HG03097 (cell line): ENCODE measurements around the gene OR10A4.
"Not testable (repeated sequence)": the region's sequence is repeated elsewhere in the genome, so short reads cannot be mapped to it uniquely, and the experiment has no call there.

Experiments
- ATAC-seq: cut with Tn5 transposase; IDR thresholded peaks from one replicate; pipeline ENCODE4 v1.9.1; 2021; ENCODE audit not compliant: unreplicated experiment, low FRiP score

Gene OR10A4

GRCh38 chr11:6876325-6876724 is at the start of gene OR10A4:
Gene OR10A4, plus strand, starts transcription at chr11:6876625. Its CDS starts 23 bp downstream, at chr11:6876648.
- ATAC-seq: no peak

GRCh38 chr11:6828103-6828502 is 48.3 kb upstream of the OR10A4 start:
- ATAC-seq: no peak

- no peak for ATAC-seq
Measured at GRCh38 chr11:6833356-6833755, 43.1 kb upstream of the OR10A4 start.

DNA sequence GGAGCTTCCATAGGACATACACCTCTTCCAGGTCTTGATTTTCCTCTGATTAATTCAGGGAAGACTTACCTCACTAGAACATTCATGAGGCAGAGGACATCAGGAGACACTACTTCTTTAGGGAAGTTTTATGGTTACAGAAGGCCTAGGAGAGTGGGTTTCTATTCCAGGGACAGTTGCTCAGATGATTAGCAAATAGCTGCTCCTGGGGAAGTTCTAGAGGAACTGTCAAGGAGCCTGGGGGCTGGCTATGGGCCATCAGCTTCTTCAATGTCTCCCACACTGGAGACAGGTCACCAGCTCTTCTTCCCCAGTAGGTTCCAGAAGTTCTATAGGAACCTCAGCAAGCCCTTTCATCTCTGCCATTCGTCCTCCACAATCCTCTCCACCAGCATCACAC is 42.4 kb upstream of the OR10A4 start:
- ATAC-seq: no peak

- ATAC-seq: no peak
Measured at GRCh38 chr11:6841694-6842093, 34.7 kb upstream of the OR10A4 start.

- no peak for ATAC-seq
Measured at GRCh38 chr11:6843670-6844069, 32.8 kb upstream of the OR10A4 start.

GRCh38 chr11:6844356-6844755 is 32.1 kb upstream of the OR10A4 start:
- ATAC-seq: no peak

DNA sequence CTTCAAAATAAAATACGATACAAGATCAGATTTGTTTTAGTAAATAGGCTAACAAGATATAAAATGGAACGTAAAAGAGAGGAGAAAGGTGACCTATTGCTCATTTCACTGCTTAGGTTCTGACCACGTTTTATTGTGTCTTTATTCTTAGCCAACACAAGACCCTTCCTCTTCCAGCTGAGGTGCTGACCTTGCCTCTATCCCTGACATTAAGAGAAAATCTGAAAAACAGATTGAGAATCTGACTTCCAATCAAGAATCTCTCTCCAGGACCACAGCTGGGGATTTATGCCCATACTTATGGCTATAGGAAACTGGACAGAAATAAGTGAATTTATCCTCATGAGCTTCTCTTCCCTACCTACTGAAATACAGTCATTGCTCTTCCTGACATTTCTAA is 31.0 kb upstream of the OR10A4 start, which contains the start of gene OR10A5:
Gene OR10A5 (plus strand): TSS at position 301 of the 400 bp plus-strand sequence. CDS start 0 bp downstream, at position 301.
- no peak for ATAC-seq

DNA sequence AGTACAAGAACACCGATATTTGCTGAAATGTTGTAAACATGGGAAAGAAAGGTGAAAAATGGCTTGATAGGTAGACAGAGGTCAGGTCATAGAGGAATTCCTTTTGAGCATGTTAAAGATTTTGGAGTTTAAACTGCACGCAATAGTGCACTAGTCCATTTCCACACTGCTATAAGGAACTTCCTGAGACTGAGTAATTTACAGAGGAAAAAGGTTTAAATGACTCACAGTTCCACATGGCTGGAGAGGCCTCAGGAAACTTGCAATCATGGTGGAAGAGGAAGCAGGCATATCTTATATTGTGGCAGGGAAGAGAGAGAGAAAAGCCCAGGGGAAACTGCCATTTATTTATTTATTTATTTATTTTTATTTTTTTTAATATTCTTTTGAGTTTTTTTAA is 25.9 kb upstream of the OR10A4 start:
- no peak for ATAC-seq

- not testable (repeated sequence) for ATAC-seq
Measured at GRCh38 chr11:6854801-6855200, 21.6 kb upstream of the OR10A4 start.

GRCh38 chr11:6855971-6856541 is 20.4 kb upstream of the OR10A4 start:
- no peak for ATAC-seq

- no peak for ATAC-seq
Measured at GRCh38 chr11:6856871-6857270, 19.6 kb upstream of the OR10A4 start.

- ATAC-seq: no peak
Measured at GRCh38 chr11:6862961-6863360, 13.5 kb upstream of the OR10A4 start, which contains the start of gene OR10A2. Gene OR10A2, plus strand, starts transcription at chr11:6863057. Its CDS starts 6,698 bp downstream, at chr11:6869755.

DNA sequence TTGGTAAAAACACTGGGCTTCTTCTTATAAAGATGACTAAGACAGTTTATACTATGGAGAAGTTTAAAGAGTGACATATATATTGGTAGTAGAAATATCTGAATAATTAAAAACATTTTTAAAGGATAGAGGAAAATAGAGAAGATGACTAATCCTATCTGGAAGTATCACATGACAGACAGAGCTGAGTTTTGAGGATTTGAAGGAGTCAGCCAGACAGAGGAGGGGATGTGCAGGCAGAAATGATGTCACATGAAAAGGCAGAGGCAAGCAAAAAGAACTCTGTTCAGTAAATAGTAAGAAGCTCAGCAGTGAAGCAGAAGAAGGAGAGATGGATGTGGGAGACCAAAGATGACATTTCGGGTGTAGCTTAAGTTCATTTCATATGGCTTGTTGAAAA is 12.0 kb upstream of the OR10A4 start:
- ATAC-seq: no peak

- no peak for ATAC-seq
Measured at GRCh38 chr11:6871278-6871677, 5.1 kb upstream of the OR10A4 start.

- no peak for ATAC-seq
Measured at GRCh38 chr11:6875761-6876160, 664 bp upstream of the OR10A4 start.

DNA sequence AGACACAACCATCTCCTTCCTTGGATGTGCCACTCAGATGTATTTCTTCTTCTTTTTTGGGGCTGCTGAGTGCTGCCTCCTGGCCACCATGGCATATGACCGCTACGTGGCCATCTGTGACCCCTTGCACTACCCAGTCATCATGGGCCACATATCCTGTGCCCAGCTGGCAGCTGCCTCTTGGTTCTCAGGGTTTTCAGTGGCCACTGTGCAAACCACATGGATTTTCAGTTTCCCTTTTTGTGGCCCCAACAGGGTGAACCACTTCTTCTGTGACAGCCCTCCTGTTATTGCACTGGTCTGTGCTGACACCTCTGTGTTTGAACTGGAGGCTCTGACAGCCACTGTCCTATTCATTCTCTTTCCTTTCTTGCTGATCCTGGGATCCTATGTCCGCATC is 489 bp downstream of the OR10A4 start:
- ATAC-seq: no peak

- ATAC-seq: no peak
Measured at GRCh38 chr11:6882751-6883150, 6.3 kb downstream of the OR10A4 start.

GRCh38 chr11:6887711-6888110 is 11.3 kb downstream of the OR10A4 start:
- ATAC-seq: not testable (repeated sequence)

DNA sequence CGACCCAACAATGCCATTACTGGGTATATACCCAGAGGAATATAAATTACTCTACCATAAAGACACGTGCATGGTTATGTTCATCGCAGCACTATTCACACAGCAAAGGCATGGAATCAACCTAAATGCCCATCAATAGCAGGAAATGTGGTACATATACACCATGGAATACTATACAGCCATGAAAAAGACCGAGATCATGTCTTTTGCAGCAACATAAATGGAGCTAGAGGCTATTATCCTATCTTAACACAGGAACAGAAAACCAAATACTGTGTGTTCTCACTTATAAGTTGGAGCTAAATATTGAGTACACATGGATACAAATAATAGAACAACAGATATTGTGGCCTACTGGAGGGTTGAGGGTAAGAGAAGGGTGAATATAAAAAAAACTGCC is 12.4 kb downstream of the OR10A4 start:
- no peak for ATAC-seq

DNA sequence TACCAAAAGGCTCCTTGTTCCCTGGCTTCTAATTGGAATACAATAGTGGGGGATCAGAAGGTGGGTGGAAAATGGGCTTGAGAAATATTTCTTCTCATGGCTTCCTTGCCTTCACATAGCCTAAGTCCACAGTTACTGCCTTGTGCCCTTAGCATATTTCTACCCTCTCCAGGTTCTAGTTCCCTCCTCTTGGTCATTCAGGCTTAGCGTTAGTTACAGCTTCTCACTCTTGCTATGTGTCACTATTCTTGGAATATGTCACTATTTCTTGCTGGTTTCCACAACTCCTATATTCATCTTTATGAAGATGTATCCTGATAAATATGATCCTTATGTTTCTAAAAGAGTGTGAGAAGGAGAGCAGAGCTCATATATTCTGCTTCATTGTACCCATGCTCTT is 13.4 kb downstream of the OR10A4 start:
- no peak for ATAC-seq

- no peak for ATAC-seq
Measured at GRCh38 chr11:6892400-6892799, 16.0 kb downstream of the OR10A4 start, which contains the start of gene OR2D2. Gene OR2D2, minus strand, starts transcription at chr11:6892500. Its CDS starts 0 bp downstream, at chr11:6892500.

DNA sequence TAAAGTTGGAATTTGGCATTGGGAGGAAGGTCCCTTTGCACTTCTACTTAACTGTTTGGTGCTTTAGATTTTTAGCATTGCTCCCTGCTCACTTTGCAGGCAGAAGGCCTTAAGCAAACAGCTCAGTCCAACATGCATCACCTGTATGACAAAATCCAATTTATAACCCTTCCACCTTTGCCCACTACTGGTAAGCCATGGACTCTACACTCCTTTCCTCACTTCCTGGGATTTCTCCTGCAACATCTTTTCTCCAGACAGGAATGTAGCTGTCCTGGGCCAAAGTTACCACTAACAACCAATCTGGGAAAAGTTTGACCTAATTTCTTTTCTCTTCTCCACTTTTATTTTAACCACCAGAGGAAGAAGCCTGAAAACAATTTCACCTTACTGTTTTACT is 17.7 kb downstream of the OR10A4 start:
- no peak for ATAC-seq
